ENCODE data around the gene PEX7. TPM values are rescaled to one million over a fixed set of nuclear protein-coding genes. Genes with fewer than 3 reads are reported as not detected.

PEX7 gene
- total RNA-seq, 1 donor from 2014 or later: 6.9 TPM

DNA sequence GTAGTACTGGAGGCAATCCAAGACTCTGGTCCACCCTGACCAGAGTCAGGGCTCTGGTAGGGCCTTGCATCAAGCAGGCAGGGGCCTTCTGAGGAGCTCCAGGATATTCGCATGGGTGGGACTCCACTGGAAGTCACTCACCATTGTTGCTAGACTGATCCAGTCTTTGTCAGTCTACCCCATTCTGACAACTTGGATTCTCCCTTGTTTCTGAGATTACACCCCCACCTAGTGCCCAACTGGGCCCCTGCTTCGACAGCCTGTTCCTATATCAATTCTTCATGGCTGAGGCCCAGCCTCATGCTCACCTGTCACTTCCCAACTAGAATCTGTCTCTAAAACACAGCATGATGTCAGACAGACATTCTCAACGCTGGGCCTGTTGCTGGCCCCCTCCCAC lies 104.9 kb downstream of the PEX7 start:
- Mint-ChIP-seq H3K9me3 (ENCODE audit: low read depth) (no peaks in the 10 kb centered on the region), H3K27ac (no peak overlapping the region), H3K4me1 (ENCODE audit: low read depth) (peaks cover 2% of the 10 kb centered on the region), H3K27me3 (peaks cover 55% of the 10 kb centered on the region), H3K36me3 (ENCODE audit: insufficient read depth) (no peaks in the 10 kb centered on the region), H3K4me3 (ENCODE audit: low read depth) (no peak overlapping the region)
- TF ChIP-seq, protein P1, sequence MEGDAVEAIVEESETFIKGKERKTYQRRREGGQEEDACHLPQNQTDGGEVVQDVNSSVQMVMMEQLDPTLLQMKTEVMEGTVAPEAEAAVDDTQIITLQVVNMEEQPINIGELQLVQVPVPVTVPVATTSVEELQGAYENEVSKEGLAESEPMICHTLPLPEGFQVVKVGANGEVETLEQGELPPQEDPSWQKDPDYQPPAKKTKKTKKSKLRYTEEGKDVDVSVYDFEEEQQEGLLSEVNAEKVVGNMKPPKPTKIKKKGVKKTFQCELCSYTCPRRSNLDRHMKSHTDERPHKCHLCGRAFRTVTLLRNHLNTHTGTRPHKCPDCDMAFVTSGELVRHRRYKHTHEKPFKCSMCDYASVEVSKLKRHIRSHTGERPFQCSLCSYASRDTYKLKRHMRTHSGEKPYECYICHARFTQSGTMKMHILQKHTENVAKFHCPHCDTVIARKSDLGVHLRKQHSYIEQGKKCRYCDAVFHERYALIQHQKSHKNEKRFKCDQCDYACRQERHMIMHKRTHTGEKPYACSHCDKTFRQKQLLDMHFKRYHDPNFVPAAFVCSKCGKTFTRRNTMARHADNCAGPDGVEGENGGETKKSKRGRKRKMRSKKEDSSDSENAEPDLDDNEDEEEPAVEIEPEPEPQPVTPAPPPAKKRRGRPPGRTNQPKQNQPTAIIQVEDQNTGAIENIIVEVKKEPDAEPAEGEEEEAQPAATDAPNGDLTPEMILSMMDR (IDR thresholded peaks at IDR 0.05; ENCODE audit: unreplicated experiment): peak; percentile 16
- DNase-seq (ENCODE audit: low spot score, unreplicated experiment): no peak

DNA sequence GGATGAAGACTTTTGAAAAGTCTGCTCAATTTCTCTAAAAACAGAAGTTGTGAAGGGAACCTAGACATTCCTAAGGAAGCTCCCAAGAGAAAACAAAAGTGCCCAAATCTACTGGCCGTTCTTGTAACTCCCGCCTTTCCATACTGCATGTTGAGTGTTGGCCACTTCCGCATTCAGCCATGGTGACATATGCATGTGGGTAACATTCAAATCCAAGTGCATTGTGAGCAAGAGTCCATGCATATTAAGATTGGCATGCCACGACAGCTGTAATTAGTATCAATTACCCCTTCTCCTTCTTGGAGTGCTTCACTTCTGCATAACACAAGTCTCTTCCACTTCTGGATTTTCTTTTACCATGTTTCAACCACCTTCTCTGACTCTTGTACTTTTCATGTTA lies 108.1 kb downstream of the PEX7 start:
- H3K27me3 Mint-ChIP-seq: peaks cover 37% of the 10 kb centered on the region
- H3K9me3 Mint-ChIP-seq (ENCODE audit: low read depth): no peaks in the 10 kb centered on the region
- TF ChIP-seq, protein P1 (IDR thresholded peaks at IDR 0.05; ENCODE audit: unreplicated experiment): no peak
- H3K4me3 Mint-ChIP-seq (ENCODE audit: low read depth): no peak overlapping the region
- no peaks in the 10 kb centered on the region for H3K36me3 Mint-ChIP-seq (ENCODE audit: insufficient read depth)
- H3K27ac Mint-ChIP-seq: no peak overlapping the region
- no peaks in the 10 kb centered on the region for H3K4me1 Mint-ChIP-seq (ENCODE audit: low read depth)
- DNase-seq (ENCODE audit: low spot score, unreplicated experiment): no peak

- no peaks in the 10 kb centered on the region for H3K4me1 Mint-ChIP-seq (ENCODE audit: low read depth)
- H3K27ac Mint-ChIP-seq: no peak overlapping the region
- H3K9me3 Mint-ChIP-seq (ENCODE audit: low read depth): no peaks in the 10 kb centered on the region
- H3K27me3 Mint-ChIP-seq: peaks cover 18% of the 10 kb centered on the region
- TF ChIP-seq, protein P1 (IDR thresholded peaks at IDR 0.05; ENCODE audit: unreplicated experiment): no peak
- no peak overlapping the region for H3K4me3 Mint-ChIP-seq (ENCODE audit: low read depth)
- H3K36me3 Mint-ChIP-seq (ENCODE audit: insufficient read depth): no peaks in the 10 kb centered on the region
- DNase-seq (ENCODE audit: low spot score, unreplicated experiment): no peak
Observed at GRCh38 chr6:136932599-136932998, 110.2 kb downstream of the PEX7 start.

GRCh38 chr6:136945072-136945471 lies 122.7 kb downstream of the PEX7 start:
- Mint-ChIP-seq H3K4me3 (ENCODE audit: low read depth) (no peak overlapping the region), H3K9me3 (ENCODE audit: low read depth) (peaks cover 8% of the 10 kb centered on the region), H3K27ac (no peak overlapping the region), H3K27me3 (peaks cover 9% of the 10 kb centered on the region), H3K36me3 (ENCODE audit: insufficient read depth) (peaks cover 2% of the 10 kb centered on the region), H3K4me1 (ENCODE audit: low read depth) (no peaks in the 10 kb centered on the region)
- no peak for DNase-seq (ENCODE audit: low spot score, unreplicated experiment)
- TF ChIP-seq, protein P1 (IDR thresholded peaks at IDR 0.05; ENCODE audit: unreplicated experiment): no peak

DNA sequence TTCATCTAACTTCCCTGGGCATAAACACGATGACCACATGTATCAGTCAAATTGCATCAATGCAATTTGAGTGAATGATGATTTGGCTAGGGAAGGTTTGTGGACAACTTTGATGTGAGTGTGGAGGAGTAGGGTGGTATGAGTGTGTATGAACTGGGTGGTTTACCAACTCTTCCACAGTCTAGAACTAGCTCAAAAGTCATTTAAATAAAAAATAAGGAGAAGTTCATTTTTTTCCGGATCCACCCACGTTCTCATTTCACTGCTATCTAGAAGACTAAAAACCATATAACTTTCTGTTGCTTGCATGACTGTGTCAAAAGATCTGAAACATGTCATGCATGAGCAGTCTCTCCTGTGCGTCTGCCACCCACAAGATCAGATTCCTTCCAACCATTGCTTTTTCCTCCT lies 123.3 kb downstream of the PEX7 start:
- H3K27me3 Mint-ChIP-seq: peaks cover 8% of the 10 kb centered on the region
- peaks cover 8% of the 10 kb centered on the region for H3K9me3 Mint-ChIP-seq (ENCODE audit: low read depth)
- DNase-seq (ENCODE audit: low spot score, unreplicated experiment): no peak
- H3K4me1 Mint-ChIP-seq (ENCODE audit: low read depth): no peaks in the 10 kb centered on the region
- H3K27ac Mint-ChIP-seq: no peak overlapping the region
- TF ChIP-seq, protein P1 (IDR thresholded peaks at IDR 0.05; ENCODE audit: unreplicated experiment): no peak
- H3K4me3 Mint-ChIP-seq (ENCODE audit: low read depth): no peak overlapping the region
- peaks cover 2% of the 10 kb centered on the region for H3K36me3 Mint-ChIP-seq (ENCODE audit: insufficient read depth)

All from progenitor cell of endocrine pancreas (in vitro differentiated cells).